Measurements from ENCODE around the gene TGFBR3. TPM values are rescaled to one million over a fixed set of nuclear protein-coding genes. Genes with fewer than 3 reads are reported as not detected.

Gene TGFBR3
- total and polyA plus RNA-seq, 9 of the 15 experiments (the other 6 are each of a cell fraction or from before 2014, with no cell fraction given): 3.6 to 32.4 (median 15.6) TPM

DNA sequence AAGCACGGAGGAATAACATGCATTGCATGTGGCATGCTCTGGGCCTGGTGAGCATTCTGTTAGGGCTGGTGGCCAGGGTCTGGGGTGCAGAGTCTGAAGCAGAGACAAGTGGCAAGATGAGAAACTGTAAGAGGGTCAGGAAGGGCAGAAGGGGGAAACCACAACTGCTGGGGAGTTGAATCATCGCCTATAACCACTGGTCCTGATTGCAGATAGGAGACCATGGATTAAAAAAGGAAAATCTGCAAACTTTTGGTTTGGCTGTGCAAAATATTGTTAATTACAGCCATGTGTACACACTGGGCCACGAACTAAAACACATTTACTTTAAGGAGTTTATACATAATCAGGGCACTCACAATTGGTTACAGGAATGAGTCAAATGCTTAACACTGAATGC lies 76.6 kb downstream of the TGFBR3 start (continued):
- TF ChIP-seq ZMIZ1 (IDR thresholded peaks at IDR 0.05; ENCODE audit: low read depth in 2 of 2, low read length in 2 of 2) (no peak), NELFE (IDR thresholded peaks at IDR 0.05; ENCODE audit: insufficient read depth, insufficient read length) (no peak), DPF2 (IDR thresholded peaks at IDR 0.05) (no peak), ZNF408 (CRISPR knock-in tag; IDR thresholded peaks at IDR 0.05; ENCODE audit: low read depth) (no peak), CREBBP (IDR thresholded peaks at IDR 0.05; ENCODE audit: low read depth, low read length) (no peak), CHCHD3 (CRISPR knock-in tag; IDR thresholded peaks at IDR 0.05) (no peak), E4F1 (CRISPR knock-in tag; IDR thresholded peaks at IDR 0.05; ENCODE audit: borderline replicate concordance) (no peak), RCOR1 (IDR thresholded peaks at IDR 0.05; ENCODE audit: borderline replicate concordance in 1 of 2, low read depth in 2 of 2, low read length in 2 of 2) (peak in 1 of 2 experiments; percentile 57; a peak in 1 of 4 replicates), KDM1A (IDR thresholded peaks at IDR 0.05) (peak; percentile 83 to 92)
- TF ChIP-seq, protein P1, sequence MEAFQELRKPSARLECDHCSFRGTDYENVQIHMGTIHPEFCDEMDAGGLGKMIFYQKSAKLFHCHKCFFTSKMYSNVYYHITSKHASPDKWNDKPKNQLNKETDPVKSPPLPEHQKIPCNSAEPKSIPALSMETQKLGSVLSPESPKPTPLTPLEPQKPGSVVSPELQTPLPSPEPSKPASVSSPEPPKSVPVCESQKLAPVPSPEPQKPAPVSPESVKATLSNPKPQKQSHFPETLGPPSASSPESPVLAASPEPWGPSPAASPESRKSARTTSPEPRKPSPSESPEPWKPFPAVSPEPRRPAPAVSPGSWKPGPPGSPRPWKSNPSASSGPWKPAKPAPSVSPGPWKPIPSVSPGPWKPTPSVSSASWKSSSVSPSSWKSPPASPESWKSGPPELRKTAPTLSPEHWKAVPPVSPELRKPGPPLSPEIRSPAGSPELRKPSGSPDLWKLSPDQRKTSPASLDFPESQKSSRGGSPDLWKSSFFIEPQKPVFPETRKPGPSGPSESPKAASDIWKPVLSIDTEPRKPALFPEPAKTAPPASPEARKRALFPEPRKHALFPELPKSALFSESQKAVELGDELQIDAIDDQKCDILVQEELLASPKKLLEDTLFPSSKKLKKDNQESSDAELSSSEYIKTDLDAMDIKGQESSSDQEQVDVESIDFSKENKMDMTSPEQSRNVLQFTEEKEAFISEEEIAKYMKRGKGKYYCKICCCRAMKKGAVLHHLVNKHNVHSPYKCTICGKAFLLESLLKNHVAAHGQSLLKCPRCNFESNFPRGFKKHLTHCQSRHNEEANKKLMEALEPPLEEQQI (IDR thresholded peaks at IDR 0.05): no peak
